Left ventricle myocardium superior (tissue), 1 donor: ENCODE measurements around the gene GUCY2C. TPM values are rescaled to one million over a fixed set of nuclear protein-coding genes. Genes with fewer than 3 reads are reported as not detected.
"Not testable (repeated sequence)": the region's sequence is repeated elsewhere in the genome, so short reads cannot be mapped to it uniquely, and the experiment has no call there.

ENCODE experiments used
- ATAC-seq: fragments of 200-7000 bp; cut with Tn5 transposase; one replicate; pipeline ENCODE4 v1.9.1; 2020; ENCODE audit warnings: mild to moderate bottlenecking, moderate library complexity
- DNase-seq: peaks from one replicate; pipeline ENCODE4 v3.0.0-alpha.2; 2020
- intact Hi-C: fragments of 100-400 bp; cut with micrococcal nuclease; formaldehyde crosslinking; loops from one replicate; pipeline ENCODE4 v1.11.0; 2022
- total RNA-seq: library from RNA; stranded (reverse); fragmentation: NEBNext Ultra II Directional; extraction: Animal tissue kit (Norgen Biotek cat#: 25700); gene quantifications from one replicate; pipeline ENCODE4 v1.2.1, GENCODE V29; 2021
- donor health status: DM: no; HTN: yes; CAD: no; lungs with severe emphysema.

GUCY2C gene
- total RNA-seq, 1 donor from 2014 or later = not detected

DNA sequence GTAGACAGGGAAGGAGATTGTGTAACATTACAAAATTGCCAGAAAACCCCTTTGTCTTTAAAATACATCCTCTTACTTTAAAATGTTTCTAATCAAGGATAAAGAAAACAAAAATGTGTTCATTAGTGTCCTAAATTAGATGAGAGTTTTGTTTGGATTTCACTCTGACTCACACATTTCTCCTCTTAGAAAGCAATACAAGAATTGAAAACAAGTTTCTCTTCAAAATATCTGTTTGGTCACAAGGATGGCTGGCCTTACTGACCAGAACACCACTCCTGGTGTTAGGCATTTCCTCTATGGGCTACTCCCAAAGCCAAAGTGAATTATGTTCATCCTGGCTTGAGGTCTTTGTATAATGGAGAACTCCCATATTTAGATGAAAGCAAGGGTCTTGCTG, 6.4 kb downstream of the GUCY2C start:
- intact Hi-C loops = no loop called here
- no peak for DNase-seq
- ATAC-seq = no peak

DNA sequence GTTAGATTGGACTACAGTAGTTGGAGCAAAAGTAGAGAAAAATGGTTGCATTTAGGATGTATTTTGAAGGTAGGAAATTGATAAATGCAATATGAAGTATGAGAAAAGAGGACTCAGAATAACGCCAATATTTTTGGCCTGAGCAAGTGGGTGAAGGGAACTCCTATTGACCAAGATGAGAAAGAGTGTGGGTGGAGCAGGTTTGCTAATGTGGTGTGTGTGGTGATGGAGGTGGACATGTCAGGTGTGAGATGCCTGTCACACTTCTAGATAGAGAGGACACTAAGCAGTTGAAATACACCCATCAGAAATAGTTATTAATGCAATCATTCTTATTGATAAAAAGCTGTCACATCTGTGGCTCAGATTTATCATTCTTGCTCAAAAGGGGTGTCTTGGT, 7.3 kb downstream of the GUCY2C start:
- DNase-seq (no peak), ATAC-seq (no peak)
- intact Hi-C loops = no loop called here

DNA sequence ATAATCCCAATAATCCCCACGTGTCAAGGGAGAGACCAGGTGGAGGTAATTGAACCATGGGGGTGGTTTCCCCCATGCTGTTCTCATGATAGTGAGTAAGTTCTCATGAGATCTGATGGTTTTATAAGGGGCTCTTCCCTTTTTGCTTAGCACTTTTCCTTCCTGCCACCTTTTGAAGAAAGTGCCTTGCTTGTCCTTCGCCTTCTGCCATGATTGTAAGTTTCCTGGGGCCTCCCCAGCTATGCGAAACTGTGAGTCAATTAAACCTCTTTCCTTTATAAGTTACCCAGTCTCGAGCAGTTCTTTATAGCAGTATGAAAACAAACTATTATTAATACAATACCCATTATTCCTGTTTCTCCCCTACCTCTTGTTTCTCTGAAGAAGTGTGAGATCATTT, 14.2 kb downstream of the GUCY2C start:
- ATAC-seq, intact Hi-C loops, DNase-seq: not testable (repeated sequence)

DNA sequence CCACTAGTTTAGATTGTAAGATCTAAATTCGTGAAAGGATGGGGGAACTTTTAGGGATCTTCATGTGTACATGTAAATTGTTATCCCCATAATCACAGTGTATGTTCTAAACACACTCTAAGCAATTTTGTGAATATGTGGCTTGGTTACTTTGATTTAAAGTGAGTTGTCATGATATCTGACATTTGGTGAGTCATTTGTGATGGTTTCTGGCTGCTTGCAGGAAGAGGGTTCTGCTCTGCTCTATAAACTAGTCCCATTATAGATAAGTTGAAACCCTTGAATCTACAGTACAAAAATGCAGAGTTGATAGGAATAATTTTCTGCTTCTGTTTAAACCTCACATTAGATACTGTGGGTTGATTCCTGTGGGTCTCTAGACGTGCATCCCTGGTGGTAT, 14.8 kb downstream of the GUCY2C start:
- ATAC-seq = no peak
- no peak for DNase-seq
- intact Hi-C loops = no loop called here

DNA sequence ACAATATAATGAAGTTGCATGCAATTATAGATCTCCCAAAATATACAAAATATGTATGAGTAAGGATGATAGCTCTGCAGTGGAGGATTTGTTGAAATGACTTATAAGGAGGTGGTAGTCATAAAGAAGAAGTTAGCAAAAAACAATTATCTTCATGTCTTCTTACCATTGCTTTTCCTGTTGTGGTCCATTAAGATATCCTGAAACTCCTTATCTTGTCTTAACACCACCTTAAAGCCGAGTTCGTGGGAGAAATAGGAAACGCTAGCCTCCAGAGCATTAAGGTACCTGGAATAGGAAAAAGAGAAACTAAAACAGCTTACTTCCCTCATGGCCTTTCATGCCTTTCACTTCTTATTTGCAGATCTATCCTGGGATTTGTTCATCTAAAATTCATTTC, 15.2 kb downstream of the GUCY2C start:
- ATAC-seq (no peak), DNase-seq (no peak)
- intact Hi-C loops = no loop called here

DNA sequence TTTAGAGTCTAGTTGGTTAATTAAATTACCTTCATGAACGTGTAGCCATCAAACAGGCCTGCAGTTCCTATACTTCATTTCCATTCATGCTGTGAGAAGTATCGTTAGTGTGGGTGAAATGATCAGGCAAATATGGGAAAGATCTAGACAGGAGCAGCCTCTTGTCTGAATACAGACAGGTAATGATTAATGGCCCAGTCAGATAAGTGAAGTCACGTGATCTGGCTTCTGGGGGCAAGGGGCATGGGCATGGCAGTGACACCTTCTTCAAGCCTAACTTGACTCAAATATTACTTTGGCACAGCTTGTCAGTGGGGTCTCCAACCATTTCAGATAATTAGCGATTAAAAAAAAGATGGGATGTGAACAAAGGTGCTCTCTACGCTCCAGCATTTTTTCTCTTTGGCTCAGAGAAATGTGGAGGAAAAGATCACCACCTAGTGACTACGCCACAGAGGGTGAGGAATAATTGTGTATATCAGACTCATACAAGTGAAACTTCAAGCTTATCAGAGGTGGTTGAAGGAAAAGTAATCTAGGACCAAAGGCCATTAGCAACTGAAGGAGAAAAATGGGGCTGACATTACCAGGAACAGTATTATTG, 17.8 kb downstream of the GUCY2C start:
- DNase-seq (no peak), ATAC-seq (no peak)
- intact Hi-C loops = no loop called here

DNA sequence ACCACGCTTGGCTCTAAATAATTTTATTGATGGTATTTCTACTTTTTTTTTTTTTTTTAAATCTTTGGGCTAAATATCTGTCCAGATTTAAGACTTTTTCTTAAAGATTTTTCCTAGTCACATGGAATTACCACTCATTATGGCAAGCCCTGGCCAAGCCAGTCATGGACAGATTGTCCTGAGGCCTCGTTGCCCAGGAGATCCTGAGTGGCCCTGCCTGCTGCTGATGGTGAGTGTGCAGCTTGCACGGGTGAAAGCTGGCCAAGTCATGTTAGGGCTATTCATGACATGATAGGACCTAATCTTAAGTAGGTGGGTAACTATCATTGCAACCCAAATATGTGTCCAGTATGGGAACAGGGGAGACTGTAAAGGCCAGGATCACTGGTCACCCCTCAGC, 27.8 kb downstream of the GUCY2C start:
- no peak for DNase-seq
- ATAC-seq = peak; percentile 44
- intact Hi-C loops = no loop called here

DNA sequence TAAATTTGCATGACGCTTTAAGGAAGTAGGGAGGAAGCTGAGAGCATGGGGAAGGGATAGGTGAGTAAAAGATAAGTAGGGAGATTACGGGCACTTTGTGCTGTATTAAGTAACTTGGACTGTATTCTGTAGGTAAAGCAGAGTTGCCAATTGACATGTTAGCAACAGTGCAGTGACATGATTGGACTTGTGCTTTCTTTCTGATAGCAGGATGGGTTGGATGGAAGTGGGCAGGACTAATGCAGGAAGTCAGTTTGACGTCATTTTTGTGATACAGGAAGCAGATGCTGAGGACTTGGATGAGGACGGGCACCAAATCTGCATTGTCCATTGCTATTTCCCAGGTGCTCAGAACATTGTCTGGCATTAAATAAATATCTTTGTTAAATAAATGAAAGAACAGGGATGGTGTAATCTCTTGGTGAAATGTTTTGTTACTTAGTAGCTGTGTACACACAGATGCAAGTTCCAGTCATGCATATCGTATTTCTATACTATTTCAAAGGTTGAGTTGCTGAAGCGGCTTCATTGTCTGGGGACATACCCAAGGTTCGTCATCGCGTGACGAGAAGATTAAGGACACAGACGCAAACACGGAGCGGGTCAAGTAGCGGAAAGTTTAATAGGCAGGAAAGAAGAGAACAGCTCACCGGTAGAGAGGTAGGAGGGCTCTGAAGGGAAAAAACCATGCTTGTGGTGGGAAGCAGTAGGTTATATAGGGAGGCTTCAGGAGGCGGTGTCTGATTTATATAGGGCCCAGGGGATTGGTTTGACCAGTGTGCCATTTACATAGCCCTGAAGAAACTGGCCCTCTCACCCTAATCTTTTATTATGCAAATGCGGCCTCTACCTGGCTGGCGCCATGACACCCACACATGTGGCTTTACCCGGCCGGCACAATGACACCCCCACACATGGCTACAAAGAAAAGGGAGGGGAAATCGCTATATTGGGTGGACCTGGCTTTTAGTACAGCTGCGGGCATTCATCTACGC, 30.7 kb downstream of the GUCY2C start:
- intact Hi-C loops = no loop called here
- ATAC-seq (no peak), DNase-seq (no peak)

DNA sequence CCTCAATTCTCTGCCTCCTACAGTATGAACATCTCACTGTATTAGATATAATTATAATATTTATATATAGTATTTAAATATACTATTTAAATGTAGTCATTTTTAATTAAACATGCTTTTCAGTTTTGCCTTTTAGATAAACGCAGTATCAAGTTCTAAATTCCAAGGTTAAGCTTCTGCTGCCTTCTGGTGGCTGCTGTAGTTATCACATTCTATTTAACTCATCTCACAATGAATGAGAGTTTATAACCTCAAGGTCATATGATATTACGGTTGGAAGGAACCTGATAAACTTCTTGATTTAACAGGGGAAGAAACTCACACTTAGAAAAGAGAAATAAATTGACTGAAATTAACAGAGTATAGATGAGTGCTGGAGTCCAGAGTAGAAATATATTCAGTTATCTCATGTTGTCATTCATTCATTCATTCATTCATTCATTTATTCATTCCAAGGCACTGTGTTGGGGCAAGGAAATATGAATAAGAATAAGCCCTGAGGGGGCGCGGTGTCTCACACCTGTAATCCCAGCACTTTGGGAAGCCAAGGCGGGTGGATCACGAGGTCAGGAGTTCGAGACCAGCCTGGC, 31.9 kb downstream of the GUCY2C start:
- ATAC-seq (peak; percentile 43), DNase-seq (no peak)
- intact Hi-C loops = no loop called here

DNA sequence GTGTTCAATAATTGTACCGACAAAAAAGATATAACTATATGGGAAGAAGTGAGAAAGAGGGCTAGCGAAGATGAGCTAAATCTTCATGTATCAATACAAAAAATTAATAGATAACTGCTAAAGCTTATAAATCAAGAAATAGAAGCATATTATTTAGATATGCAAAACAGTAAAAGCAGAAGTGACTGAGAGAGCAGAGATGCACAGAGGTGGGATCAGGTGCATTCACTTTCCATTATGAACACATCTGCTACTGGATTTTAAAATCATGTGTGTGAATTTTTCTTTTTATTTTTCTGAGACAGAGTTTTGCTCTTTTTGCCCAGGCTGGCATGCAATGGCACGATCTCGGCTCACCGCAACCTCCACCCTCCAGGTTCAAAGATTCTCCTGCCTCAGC, 33.4 kb downstream of the GUCY2C start:
- no peak for ATAC-seq
- DNase-seq = no peak
- intact Hi-C loops = no loop called here

DNA sequence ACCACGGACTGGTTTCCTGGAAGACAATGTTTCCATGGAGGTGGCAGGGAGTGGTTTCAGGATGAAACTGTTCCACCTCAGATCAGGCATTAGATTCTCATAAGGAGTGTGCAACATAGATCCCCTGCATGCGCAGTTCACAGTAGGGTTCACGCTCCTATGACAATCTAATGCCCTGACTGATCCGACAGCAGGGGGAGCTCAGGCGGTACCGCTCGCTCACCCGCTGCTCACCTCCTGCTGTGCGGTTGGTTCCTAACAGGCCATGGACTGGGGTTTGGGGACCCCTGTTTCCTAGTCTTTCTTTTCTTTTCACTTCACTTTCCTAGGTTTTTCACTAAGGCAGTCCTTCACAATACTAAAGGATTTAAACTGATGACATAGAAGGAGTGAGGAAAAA, 39.6 kb downstream of the GUCY2C start:
- DNase-seq (no peak), ATAC-seq (no peak)
- intact Hi-C loops = no loop called here

DNA sequence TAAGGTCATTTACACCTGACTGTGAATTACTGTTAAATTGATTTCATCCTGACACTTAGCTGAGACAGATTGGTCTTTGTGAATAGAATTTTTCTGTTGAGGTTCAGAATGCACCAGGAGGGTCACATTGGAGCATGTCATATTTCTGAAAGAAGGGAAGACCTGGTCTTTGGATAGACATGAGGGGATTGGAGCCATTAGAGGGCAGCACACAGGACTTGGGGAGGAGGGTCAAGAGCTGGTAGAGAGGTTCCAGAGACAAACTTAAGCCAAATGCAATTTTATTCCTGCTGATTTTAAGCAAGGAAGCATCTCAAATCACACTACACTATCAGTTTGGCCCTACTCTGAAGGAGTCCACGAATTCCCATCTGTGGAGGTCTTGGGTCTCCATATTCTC, 41.1 kb downstream of the GUCY2C start:
- DNase-seq (no peak), ATAC-seq (no peak)
- intact Hi-C loops = no loop called here

DNA sequence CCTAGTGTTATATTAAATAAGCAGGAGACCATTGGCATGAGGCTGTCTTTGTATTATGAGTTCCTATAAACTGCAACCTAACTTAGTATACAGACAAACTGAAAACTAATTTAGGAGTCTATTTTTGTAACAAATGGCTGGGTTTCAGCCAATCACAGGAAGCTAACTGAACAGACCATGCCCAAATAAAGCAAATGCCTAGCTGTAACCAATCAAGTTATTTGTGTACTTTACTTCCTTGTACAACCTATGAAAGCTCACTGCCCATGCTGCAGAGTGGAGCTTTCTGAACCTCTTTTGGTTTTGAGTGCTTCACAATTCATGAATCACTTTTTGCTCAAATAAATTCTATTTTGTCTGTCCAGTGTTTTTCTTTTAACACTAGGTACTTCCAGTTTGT, 41.6 kb downstream of the GUCY2C start:
- ATAC-seq = no peak
- DNase-seq = no peak
- intact Hi-C loops = no loop called here

DNA sequence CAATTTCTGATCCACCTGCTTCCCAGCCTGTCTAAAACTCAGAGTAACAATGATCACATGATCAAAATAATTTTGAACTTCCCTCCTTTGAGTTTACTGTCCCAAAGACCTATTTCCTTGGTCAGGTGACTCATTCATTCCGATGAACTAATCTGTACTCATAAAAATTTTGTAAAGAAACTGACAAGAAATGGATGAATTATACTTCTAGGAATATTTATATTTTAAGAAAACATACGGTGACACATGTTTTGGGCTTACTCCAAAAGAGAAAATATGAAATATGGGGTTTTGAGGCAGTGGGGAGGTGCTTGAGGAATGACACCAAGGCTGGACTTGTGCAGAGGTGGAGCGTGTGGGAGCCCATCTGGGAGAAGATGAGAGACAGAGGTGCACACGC, 42.0 kb downstream of the GUCY2C start:
- DNase-seq (no peak), ATAC-seq (no peak)
- intact Hi-C loops = no loop called here

DNA sequence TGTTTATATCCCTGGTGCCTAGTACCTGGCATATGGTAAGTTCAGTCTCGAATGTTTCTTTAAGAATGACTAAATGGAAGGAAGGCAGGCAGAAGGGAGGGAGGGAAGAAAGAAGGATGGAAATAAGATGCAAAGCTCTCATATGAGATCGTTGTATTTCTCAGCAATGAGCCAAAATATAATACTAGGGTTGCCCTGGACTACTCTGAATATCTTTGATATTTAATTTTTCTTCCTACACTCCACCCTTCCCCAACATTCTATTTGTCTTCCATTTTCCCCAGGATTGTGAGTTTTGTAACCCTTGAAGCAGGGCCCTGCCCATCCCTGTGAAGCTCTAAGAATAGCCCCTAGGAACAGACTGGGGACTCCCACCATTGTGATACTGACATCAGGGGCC, 43.9 kb downstream of the GUCY2C start:
- ATAC-seq = no peak
- intact Hi-C loops = no loop called here

DNA sequence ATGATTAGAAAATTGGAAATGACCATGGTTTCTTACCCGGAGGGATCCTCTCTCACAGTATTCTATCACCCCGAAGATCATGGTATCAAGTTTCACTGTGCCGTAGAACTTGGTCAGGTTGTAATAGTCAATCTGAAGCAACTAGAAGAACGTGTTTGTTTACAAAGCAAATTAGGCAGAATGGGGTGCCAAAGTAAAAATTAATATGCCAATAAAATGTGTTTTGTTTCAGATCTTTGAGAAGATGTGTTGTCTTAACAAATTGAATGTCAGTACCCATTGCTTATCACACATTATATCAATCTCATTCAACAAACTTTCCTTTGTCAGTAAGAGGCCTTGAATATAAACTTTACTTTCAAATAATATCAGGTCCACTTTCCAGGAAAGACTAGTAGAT, 45.0 kb downstream of the GUCY2C start:
- ATAC-seq = no peak
- DNase-seq = no peak
- intact Hi-C loops = no loop called here

More for the DNA sequence above, 43.9 kb downstream of the GUCY2C start:
- no peak for DNase-seq

DNA sequence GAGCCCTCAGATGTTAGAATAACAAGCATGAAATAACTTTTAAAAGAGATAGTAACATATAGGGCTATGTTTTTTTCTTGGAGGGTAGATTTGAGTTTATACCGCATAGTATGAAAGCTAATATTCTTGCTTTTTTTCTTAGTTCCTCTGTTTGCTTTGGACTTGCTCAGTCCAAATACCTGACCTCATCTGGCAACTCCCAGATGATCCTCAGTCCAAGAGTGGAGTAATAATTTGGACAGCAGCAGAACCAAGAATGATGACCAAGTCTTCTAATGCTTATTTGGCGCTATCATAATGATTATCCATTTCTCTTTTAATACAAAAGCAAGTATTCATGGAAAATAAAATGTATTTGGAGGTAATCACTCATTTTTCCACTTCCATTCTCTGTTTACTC, 45.6 kb downstream of the GUCY2C start:
- ATAC-seq (peak; percentile 71), DNase-seq (no peak)
- intact Hi-C loops = no loop called here

DNA sequence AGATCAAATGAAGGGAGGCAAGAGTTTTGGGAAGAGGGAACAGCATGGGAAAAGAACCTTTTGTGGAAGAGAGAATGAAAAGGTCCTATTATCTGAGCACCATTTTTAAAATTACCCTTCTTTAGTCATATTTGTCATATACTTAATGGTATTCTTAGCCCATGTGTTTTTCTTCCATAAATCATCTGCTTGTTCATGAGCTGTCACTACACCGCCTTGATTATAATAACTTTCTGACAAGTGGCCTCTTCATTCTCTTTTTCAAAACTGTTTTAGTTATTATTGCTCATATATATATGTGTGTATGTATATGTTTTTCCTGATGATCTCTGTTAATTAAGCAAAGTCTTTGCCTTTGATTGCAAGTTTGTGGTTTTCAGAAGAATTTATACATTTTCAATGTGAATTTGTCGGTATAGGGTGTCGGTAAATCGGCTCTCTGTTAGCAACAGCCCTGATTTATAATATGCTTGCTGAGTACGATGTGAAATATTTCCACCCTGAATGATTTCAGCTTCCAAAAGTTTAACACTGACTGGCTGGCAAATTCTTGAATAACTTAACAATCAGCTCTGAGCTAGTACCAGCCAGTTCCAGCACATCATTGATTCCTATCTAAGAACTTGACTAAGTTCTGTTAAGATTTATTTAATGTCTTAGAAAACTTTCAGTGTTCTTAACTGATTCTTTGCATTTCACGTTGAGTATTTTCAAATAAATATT, 49.2 kb downstream of the GUCY2C start:
- intact Hi-C loops = no loop called here
- no peak for ATAC-seq

DNA sequence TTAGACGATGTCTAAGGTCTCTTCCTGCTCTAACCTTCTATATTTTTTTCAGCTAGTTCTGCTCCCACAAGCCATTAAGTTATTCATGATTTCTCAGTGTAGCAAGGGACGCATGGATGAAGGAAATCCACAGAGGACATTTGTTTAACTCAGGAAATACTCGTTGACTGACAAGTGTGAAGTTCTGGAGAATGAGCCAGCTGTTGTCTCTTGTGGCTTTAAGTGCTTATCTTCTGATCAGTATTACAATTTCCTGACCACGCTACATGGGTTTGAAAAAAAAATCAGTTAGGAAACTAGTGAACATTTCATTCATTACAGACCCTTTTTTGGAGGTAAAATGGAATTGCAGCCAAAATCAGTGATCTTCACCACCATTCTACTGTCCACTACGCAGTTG, 53.1 kb downstream of the GUCY2C start:
- intact Hi-C loops = no loop called here
- peak; percentile 38 for ATAC-seq

More for the DNA sequence above, 49.2 kb downstream of the GUCY2C start:
- DNase-seq = no peak

DNA sequence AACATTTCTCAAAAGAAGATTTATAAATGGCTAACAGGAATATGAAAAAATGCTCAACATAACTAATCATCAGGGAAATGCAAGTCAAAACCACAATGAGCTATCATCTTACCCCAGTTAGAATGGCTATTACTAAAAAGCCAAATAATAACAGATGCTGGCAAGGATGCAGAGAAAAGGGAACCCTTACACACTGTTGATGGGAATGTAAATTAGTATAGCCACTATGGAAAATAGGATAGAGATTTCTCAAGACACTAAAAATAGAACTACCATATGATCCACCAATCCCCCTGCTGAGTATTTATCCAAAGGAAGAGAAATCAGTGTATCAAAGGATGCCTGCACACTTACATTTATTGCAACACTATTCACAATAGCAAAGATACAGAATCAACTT, 58.3 kb downstream of the GUCY2C start:
- DNase-seq (no peak), ATAC-seq (no peak)
- intact Hi-C loops = no loop called here

More for the DNA sequence above, 53.1 kb downstream of the GUCY2C start:
- DNase-seq = no peak
